B cell (primary cell): Measurements from ENCODE around the gene FOXP4. TPM values are rescaled to one million over a fixed set of nuclear protein-coding genes. Genes with fewer than 3 reads are reported as not detected.

ENCODE experiments used
- ATAC-seq: fragments of 200-7000 bp; cut with Tn5 transposase; one replicate; pipeline ENCODE4 v1.10.0; 2021; ENCODE audit warnings: low read depth, mild to moderate bottlenecking, moderate number of reproducible peaks, moderate library complexity
- CTCF ChIA-PET: fragments of 350-600 bp; sonication (Branson Sonifier 250); formaldehyde crosslinking; loops from one replicate; lab custom pipeline; 2021; ENCODE audit warnings: antibody characterized with exemption, inconsistent platforms; lab: Charles Lee
- POLR2A ChIA-PET: fragments of 350-600 bp; sonication (Branson Sonifier 250); formaldehyde crosslinking; loops from one replicate; lab custom pipeline; 2021; ENCODE audit warnings: antibody characterized with exemption; lab: Charles Lee
- DNase-seq: peaks from one replicate; pipeline ENCODE4 v3.0.0; 2013
- H2AFZ ChIP-seq: 2 replicates; pipeline ENCODE4 v1.6.1; 2012; ENCODE audit warnings: mild to moderate bottlenecking, low read depth, low read length; ENCODE audit not compliant: insufficient read depth, poor library complexity, severe bottlenecking
- H3K27ac ChIP-seq, 2 donors: 1 replicate in 1 of 2; 2 replicates in 1 of 2; pipeline ENCODE4 v1.5.1; 2012 to 2013; ENCODE audit warnings: low read length in 2 of 2, mild to moderate bottlenecking in 2 of 2, moderate library complexity in 1 of 2
- H3K27me3 ChIP-seq, 4 experiments: fragments of 200-600 bp in 1 of 4; sonication (generic) in 1 of 4; replicated peaks in 1 of 4; 1 replicate in 2 of 4; 2 replicates in 2 of 4; pipeline versions ENCODE4 v1.6.1 to v1.7.0; 2013 to 2016; ENCODE audit warnings: low read length in 3 of 4, mild to moderate bottlenecking in 2 of 4, mixed read lengths in 1 of 4, moderate library complexity in 1 of 4; ENCODE audit not compliant: insufficient read depth in 4 of 4, control insufficient read depth in 3 of 4; ENCODE audit errors: control extremely low read depth in 1 of 4
- H3K36me3 ChIP-seq, 2 experiments: replicated peaks in 1 of 2; 1 replicate in 1 of 2; 2 replicates in 1 of 2; pipeline versions ENCODE4 v1.6.1 to v1.7.1; 2013; ENCODE audit warnings: low read length in 1 of 2; ENCODE audit not compliant: insufficient read depth in 2 of 2, control insufficient read depth in 1 of 2; ENCODE audit errors: control extremely low read depth in 1 of 2, extremely low read depth in 1 of 2
- H3K4me1 ChIP-seq, 2 donors: fragments of 200-600 bp in 1 of 2; sonication (generic) in 1 of 2; 1 replicate in 1 of 2; 2 replicates in 1 of 2; pipeline versions ENCODE4 v1.5.1 to v1.6.1; 2013 to 2017; ENCODE audit warnings: low read length in 2 of 2; ENCODE audit not compliant: control insufficient read depth in 2 of 2, insufficient read depth in 2 of 2
- H3K4me2 ChIP-seq: replicated peaks from 2 replicates; pipeline ENCODE3; 2012; ENCODE audit warnings: mild to moderate bottlenecking, low read depth, low read length; ENCODE audit not compliant: poor library complexity, severe bottlenecking
- H3K4me3 ChIP-seq, 5 experiments: fragments of 200-600 bp in 1 of 5; sonication (generic) in 1 of 5; 1 replicate in 3 of 5; 2 replicates in 2 of 5; pipeline versions ENCODE4 v1.5.1 to v1.7.0; 2011 to 2016; ENCODE audit warnings: low read length in 4 of 5, mild to moderate bottlenecking in 4 of 5, low read depth in 2 of 5, control low read depth in 1 of 5, moderate library complexity in 1 of 5; ENCODE audit not compliant: insufficient read depth in 1 of 5; ENCODE audit errors: control extremely low read depth in 1 of 5, extremely low read depth in 1 of 5
- H3K79me2 ChIP-seq: fragments of 200-600 bp; sonication (generic); one replicate; pipeline ENCODE4 v1.6.0; 2016; ENCODE audit warnings: low read length; ENCODE audit not compliant: control insufficient read depth, insufficient read depth
- H3K9ac ChIP-seq: fragments of 200-600 bp; sonication (generic); 2 replicates; pipeline ENCODE4 v1.6.1; 2017; ENCODE audit warnings: mild to moderate bottlenecking, low read length, moderate library complexity
- H3K9me3 ChIP-seq, 3 donors: one replicate each; pipeline versions ENCODE4 v1.6.1 to v1.7.1; 2013; ENCODE audit warnings: low read length in 2 of 3; ENCODE audit not compliant: control insufficient read depth in 2 of 3, insufficient read depth in 1 of 3; ENCODE audit errors: control extremely low read depth in 1 of 3
- H4K20me1 ChIP-seq: 2 replicates; pipeline ENCODE4 v1.6.0; 2012; ENCODE audit warnings: mild to moderate bottlenecking, low read length; ENCODE audit not compliant: insufficient read depth, control insufficient read depth, poor library complexity, severe bottlenecking
- H3K27ac Mint-ChIP-seq: one replicate; pipeline ENCODE4 v1.8.0; 2021; ENCODE audit warnings: mixed read lengths
- H3K27me3 Mint-ChIP-seq: one replicate; pipeline ENCODE4 v1.8.0; 2021; ENCODE audit warnings: mixed read lengths
- H3K4me1 Mint-ChIP-seq: one replicate; pipeline ENCODE4 v1.8.0; 2021; ENCODE audit warnings: mixed read lengths
- H3K4me3 Mint-ChIP-seq: one replicate; pipeline ENCODE4 v1.8.0; 2021; ENCODE audit warnings: mixed read lengths
- H3K9me3 Mint-ChIP-seq: one replicate; pipeline ENCODE4 v1.8.0; 2022; ENCODE audit warnings: mixed read lengths; ENCODE audit not compliant: insufficient read depth
- CTCF ChIP-seq: fragments of 200-600 bp; IDR thresholded peaks from one replicate; pipeline ENCODE4 v1.8.0; 2022; ENCODE audit warnings: antibody characterized with exemption, mild to moderate bottlenecking
- EZH2 ChIP-seq: IDR thresholded peaks from 2 replicates; pipeline ENCODE4 v1.6.1; 2012; ENCODE audit warnings: borderline replicate concordance, low read depth, mild to moderate bottlenecking, moderate library complexity, low read length; ENCODE audit not compliant: insufficient read depth, poor library complexity, severe bottlenecking
- WGBS: methylation state at CpG from one replicate; pipeline ENCODE4 v1.1.5; 2013; ENCODE audit warnings: missing lambda C conversion rate; ENCODE audit not compliant: insufficient coverage; 5-methylcytosine and 5-hydroxymethylcytosine counted together
- intact Hi-C: fragments of 100-400 bp; cut with micrococcal nuclease; formaldehyde crosslinking; loops from one replicate; pipeline ENCODE4 v1.10.0; 2022
- polyA plus RNA-seq: library from polyadenylated mRNA; depleted of rRNA; stranded (reverse); fragments of >200 nt; gene quantifications from 2 replicates; pipeline ENCODE4 v1.2.3, GENCODE V29; 2012
- total RNA-seq, 2 donors: library from RNA; stranded (reverse); fragments of 120-200 nt in 1 of 2; gene quantifications; 1 replicate in 1 of 2; 2 replicates in 1 of 2; pipeline versions ENCODE4 v1.2.3 to v1.2.4, GENCODE V29; 2013 to 2022

FOXP4 gene
- total and polyA plus RNA-seq, 2 donors (not counting 1 experiment from before 2014, with no cell fraction given), result 17.0 to 38.7 TPM

DNA sequence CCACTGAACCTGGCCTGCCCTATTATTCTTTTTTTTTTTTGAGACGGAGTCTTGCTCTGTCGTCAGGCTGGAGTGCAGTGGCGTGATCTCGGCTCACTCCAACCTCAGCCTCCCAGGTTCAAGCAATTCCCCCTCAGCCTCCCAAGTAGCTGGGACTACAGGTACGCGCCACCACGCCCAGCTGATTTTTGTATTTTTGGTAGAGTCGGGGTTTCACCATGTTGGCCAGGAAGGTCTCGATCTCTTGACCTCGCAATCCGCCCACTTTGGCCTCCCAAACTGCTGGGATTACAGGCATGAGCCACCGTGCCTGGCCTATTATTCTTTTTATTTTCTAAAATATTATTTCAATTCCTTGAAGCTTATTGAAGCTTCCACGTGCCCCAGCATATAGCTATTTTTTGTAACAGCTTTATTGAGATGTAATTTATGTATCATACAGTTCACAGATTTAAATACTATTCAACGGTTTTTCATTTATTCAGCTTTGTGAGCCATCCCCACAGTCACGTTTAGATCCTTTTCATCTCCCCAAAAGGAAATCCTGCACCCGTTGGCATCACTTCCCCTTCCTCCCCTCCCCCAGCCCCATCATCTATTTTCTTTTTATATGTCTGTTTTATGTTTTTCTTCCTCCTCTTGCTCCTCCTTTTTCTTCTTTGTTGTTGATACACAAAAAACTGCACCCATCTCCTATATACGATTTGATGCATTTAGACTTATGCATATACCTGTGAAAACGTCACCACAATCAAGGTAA, 78.6 kb downstream of the FOXP4 start:
- H3K9ac ChIP-seq, result no peak overlapping the region
- no peaks in the 10 kb centered on the region for H3K4me1 ChIP-seq
- DNase-seq, result no peak
- Mint-ChIP-seq H3K9me3 (peaks cover 9% of the 10 kb centered on the region), H3K4me3 (no peak overlapping the region), H3K27ac (no peak overlapping the region), H3K4me1 (no peaks in the 10 kb centered on the region), H3K27me3 (peaks cover 23% of the 10 kb centered on the region)
- POLR2A ChIA-PET, result no interaction called here
- no peak overlapping the region for H2AFZ ChIP-seq
- H3K9me3 ChIP-seq, result peaks cover 0 to 7% (median 3%) of the 10 kb centered on the region in 3 donors
- no peaks in the 10 kb centered on the region for H3K79me2 ChIP-seq
- H3K27me3 ChIP-seq, result peaks cover 0 to 6% (median 0%) of the 10 kb centered on the region in 4 experiments
- intact Hi-C loops, result no loop called here
- no peaks in the 10 kb centered on the region for H3K36me3 ChIP-seq
- TF ChIP-seq CTCF (no peak), EZH2 (no peak)
- H3K4me2 ChIP-seq, result no peak overlapping the region
- CTCF ChIA-PET, result no interaction called here
- no peak for ATAC-seq
- no peak overlapping the region for H3K27ac ChIP-seq
- no peak overlapping the region for H3K4me3 ChIP-seq
- no peaks in the 10 kb centered on the region for H4K20me1 ChIP-seq
- WGBS, result 47% methylated on average over 5 of the region's 18 CpGs

DNA sequence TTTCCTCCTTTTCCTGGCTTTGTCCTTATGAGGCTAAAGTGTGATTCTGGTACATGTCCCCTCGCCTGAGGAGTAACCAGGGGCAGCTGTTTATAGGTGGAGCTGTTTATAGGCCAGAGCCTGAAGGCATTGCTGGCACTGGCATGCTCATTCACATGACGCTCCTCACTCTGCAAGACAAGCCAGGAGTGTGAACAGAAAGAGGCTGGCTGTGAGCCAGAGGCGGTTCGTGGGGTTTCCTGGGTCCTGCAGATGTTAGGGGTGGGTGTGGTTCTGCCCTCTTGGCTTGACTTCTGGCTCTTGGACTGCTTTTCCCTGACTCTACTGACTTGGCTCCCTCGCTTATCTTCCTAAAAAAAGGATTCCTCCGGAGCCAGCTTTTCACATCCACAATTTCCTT, 79.3 kb downstream of the FOXP4 start:
- no peaks in the 10 kb centered on the region for H3K4me1 ChIP-seq
- no peaks in the 10 kb centered on the region for H3K79me2 ChIP-seq
- intact Hi-C loops, result no loop called here
- no peak overlapping the region for H2AFZ ChIP-seq
- 48% methylated on average over 4 of the region's 6 CpGs for WGBS
- ChIA-PET CTCF (no interaction called here), POLR2A (no interaction called here)
- DNase-seq, result no peak
- Mint-ChIP-seq H3K4me3 (no peak overlapping the region), H3K27ac (no peak overlapping the region), H3K9me3 (peaks cover 7% of the 10 kb centered on the region), H3K27me3 (peaks cover 20% of the 10 kb centered on the region), H3K4me1 (no peaks in the 10 kb centered on the region)
- no peak for ATAC-seq
- no peak overlapping the region for H3K4me2 ChIP-seq
- peaks cover 0 to 6% (median 0%) of the 10 kb centered on the region in 4 experiments for H3K27me3 ChIP-seq
- no peak for TF ChIP-seq EZH2
- no peak for TF ChIP-seq CTCF
- peaks cover 0 to 6% (median 3%) of the 10 kb centered on the region in 3 donors for H3K9me3 ChIP-seq
- no peak overlapping the region for H3K4me3 ChIP-seq
- no peaks in the 10 kb centered on the region for H4K20me1 ChIP-seq
- no peak overlapping the region for H3K9ac ChIP-seq
- no peaks in the 10 kb centered on the region for H3K36me3 ChIP-seq
- H3K27ac ChIP-seq, result no peak overlapping the region
